ENCODE results near the gene STK32C.

- TF ChIP-seq FOS (IDR thresholded peaks at IDR 0.05; ENCODE audit: borderline replicate concordance, extremely low read depth, insufficient read length) (no peak), CTCF (IDR thresholded peaks at IDR 0.05 in 2 of 3, conservative IDR thresholded peaks at IDR 0.05 in 1 of 3; ENCODE audit: control insufficient read depth in 2 of 3, extremely low read depth in 1 of 3, insufficient read depth in 1 of 3, low read depth in 3 of 3, low read length in 3 of 3) (no peak)
These were observed 24.6 kb upstream of the STK32C start for GRCh38 chr10:132332433-132332754.

All from GM12878 (cell line).